ENCODE measurements around the gene DMTF1. TPM values are rescaled to one million over a fixed set of nuclear protein-coding genes. Genes with fewer than 3 reads are reported as not detected.
A peak's percentile ranks its signal among the peaks of the same experiment; 100 is the strongest.

The DMTF1 gene
- total and polyA plus RNA-seq, 9 of the 15 experiments (the other 6 are each of a cell fraction or from before 2014, with no cell fraction given): 25.7 to 208 (median 74.7) TPM

GRCh38 chr7:87110778-87111177, 41.5 kb upstream of the DMTF1 start (continued):
- TF ChIP-seq, protein P1, sequence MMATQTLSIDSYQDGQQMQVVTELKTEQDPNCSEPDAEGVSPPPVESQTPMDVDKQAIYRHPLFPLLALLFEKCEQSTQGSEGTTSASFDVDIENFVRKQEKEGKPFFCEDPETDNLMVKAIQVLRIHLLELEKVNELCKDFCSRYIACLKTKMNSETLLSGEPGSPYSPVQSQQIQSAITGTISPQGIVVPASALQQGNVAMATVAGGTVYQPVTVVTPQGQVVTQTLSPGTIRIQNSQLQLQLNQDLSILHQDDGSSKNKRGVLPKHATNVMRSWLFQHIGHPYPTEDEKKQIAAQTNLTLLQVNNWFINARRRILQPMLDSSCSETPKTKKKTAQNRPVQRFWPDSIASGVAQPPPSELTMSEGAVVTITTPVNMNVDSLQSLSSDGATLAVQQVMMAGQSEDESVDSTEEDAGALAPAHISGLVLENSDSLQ (IDR thresholded peaks at IDR 0.05): 0 out of 2 replicates have a peak, but pooled peaks have one; percentile 41
- TF ChIP-seq TAL1 (IDR thresholded peaks at IDR 0.05) (peak; percentile 44; the same call in 1 of the 2 replicates), STAT5B (CRISPR knock-in tag; IDR thresholded peaks at IDR 0.05) (no peak), ZFP36 (IDR thresholded peaks at IDR 0.05; ENCODE audit: low read depth, low read length, partially characterized antibody) (no peak), ZNF589 (CRISPR knock-in tag; IDR thresholded peaks at IDR 0.05; ENCODE audit: low read depth) (0 out of 2 replicates have a peak, but pooled peaks have one; percentile 34), COPS2 (conservative IDR thresholded peaks at IDR 0.05) (no peak), STAG1 (CRISPR knock-in tag; IDR thresholded peaks at IDR 0.05; ENCODE audit: borderline replicate concordance) (no peak), PREB (CRISPR knock-in tag; IDR thresholded peaks at IDR 0.05) (no peak), ZBED1 (IDR thresholded peaks at IDR 0.05) (no peak), RBM34 (IDR thresholded peaks at IDR 0.05; ENCODE audit: borderline replicate concordance, insufficient read depth, low read length) (no peak), TAF9B (IDR thresholded peaks at IDR 0.05; ENCODE audit: partially characterized antibody) (peak; percentile 66), ZNF41 (CRISPR knock-in tag; conservative IDR thresholded peaks at IDR 0.05) (no peak), DMBX1 (CRISPR knock-in tag; IDR thresholded peaks at IDR 0.05; ENCODE audit: borderline replicate concordance) (no peak), MCM2 (IDR thresholded peaks at IDR 0.05; ENCODE audit: low read depth) (no peak), ZBTB7A (IDR thresholded peaks at IDR 0.05; ENCODE audit: borderline replicate concordance, control insufficient read depth, low read depth, low read length) (no peak), PTRF (tag; IDR thresholded peaks at IDR 0.05) (no peak), CXXC5 (CRISPR knock-in tag; IDR thresholded peaks at IDR 0.05) (peak; percentile 69), CBFA2T2 (conservative IDR thresholded peaks at IDR 0.05) (0 out of 2 replicates have a peak, but pooled peaks have one; percentile 35), ZNF830 (CRISPR knock-in tag; IDR thresholded peaks at IDR 0.05) (no peak), POLR2AphosphoS5 (IDR thresholded peaks at IDR 0.05; ENCODE audit: control insufficient read depth, insufficient read depth, low read depth, low read length) (no peak), SMARCC2 (IDR thresholded peaks at IDR 0.05; ENCODE audit: low read depth) (peak; percentile 99), GATA2 (CRISPR knock-in tag; IDR thresholded peaks at IDR 0.05) (peak; percentile 56), ZNF398 (CRISPR knock-in tag; IDR thresholded peaks at IDR 0.05) (no peak), MBD2 (IDR thresholded peaks at IDR 0.05; ENCODE audit: borderline replicate concordance, low read depth) (peak; percentile 41; the same call in 1 of the 2 replicates)
- TF ChIP-seq, protein P2, sequence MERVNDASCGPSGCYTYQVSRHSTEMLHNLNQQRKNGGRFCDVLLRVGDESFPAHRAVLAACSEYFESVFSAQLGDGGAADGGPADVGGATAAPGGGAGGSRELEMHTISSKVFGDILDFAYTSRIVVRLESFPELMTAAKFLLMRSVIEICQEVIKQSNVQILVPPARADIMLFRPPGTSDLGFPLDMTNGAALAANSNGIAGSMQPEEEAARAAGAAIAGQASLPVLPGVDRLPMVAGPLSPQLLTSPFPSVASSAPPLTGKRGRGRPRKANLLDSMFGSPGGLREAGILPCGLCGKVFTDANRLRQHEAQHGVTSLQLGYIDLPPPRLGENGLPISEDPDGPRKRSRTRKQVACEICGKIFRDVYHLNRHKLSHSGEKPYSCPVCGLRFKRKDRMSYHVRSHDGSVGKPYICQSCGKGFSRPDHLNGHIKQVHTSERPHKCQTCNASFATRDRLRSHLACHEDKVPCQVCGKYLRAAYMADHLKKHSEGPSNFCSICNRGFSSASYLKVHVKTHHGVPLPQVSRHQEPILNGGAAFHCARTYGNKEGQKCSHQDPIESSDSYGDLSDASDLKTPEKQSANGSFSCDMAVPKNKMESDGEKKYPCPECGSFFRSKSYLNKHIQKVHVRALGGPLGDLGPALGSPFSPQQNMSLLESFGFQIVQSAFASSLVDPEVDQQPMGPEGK (CRISPR knock-in tag; IDR thresholded peaks at IDR 0.05; ENCODE audit: borderline replicate concordance): no peak

Data from K562 (cell line).